ENCODE results near the gene SNAPC1. TPM values are rescaled to one million over a fixed set of nuclear protein-coding genes. Genes with fewer than 3 reads are reported as not detected.

The SNAPC1 gene
- total RNA-seq, 1 experiment from 2014 or later: 6.8 TPM

- peaks cover 36 to 89% (median 87%) of the 10 kb centered on the region in 3 experiments; a peak in 6 of 7 replicates for H3K36me3 Mint-ChIP-seq (ENCODE audit: insufficient read depth in 1 of 3, low read depth in 3 of 3)
- H3K9ac ChIP-seq (ENCODE audit: extremely low read depth, insufficient read length, low read length): no peak overlapping the region
- no peak overlapping the region for H4K8ac ChIP-seq (replicated peaks; ENCODE audit: insufficient read length, low read depth, low read length)
- no peak overlapping the region for H3K23ac ChIP-seq (ENCODE audit: insufficient read length, low read depth, low read length)
- H2BK15ac ChIP-seq (ENCODE audit: low read depth, low read length): no peak overlapping the region
- no peaks in the 10 kb centered on the region for H3K27me3 Mint-ChIP-seq (ENCODE audit: low read depth)
- no peaks in the 10 kb centered on the region for H3K9me3 Mint-ChIP-seq
- H3K79me1 ChIP-seq (ENCODE audit: insufficient read depth, low read depth, low read length, poor library complexity, severe bottlenecking): no peaks in the 10 kb centered on the region
- no peak overlapping the region for H4K91ac ChIP-seq (ENCODE audit: insufficient read length, low read depth, low read length)
- no CpG with 5 or more reads among the region's 1 CpG for WGBS (ENCODE audit: extremely low coverage, insufficient read length, low lambda C conversion rate)
- TF ChIP-seq CTCF (conservative IDR thresholded peaks at IDR 0.05): no peak
- H3K4ac ChIP-seq (ENCODE audit: low read depth, low read length): no peak overlapping the region
- no peak overlapping the region for H3K27ac Mint-ChIP-seq
- no peak overlapping the region for H4K5ac ChIP-seq (ENCODE audit: insufficient read length, low read depth, low read length)
- no peak for DNase-seq
- no peak overlapping the region for H3K4me2 ChIP-seq (ENCODE audit: insufficient read depth, insufficient read length, low read length)
- H3K9me3 ChIP-seq (ENCODE audit: control insufficient read depth, low read depth, low read length): no peaks in the 10 kb centered on the region
- H3K18ac ChIP-seq (ENCODE audit: insufficient read length, low read depth, low read length): no peak overlapping the region
- H3T11ph ChIP-seq (ENCODE audit: low read length): no peak overlapping the region
- no peak overlapping the region for H3K4me3 Mint-ChIP-seq
- no peaks in the 10 kb centered on the region for H4K20me1 ChIP-seq (ENCODE audit: control insufficient read depth, insufficient read depth, insufficient read length)
- no peak overlapping the region for H3K56ac ChIP-seq (ENCODE audit: insufficient read length, low read depth, low read length)
- no peaks in the 10 kb centered on the region for H3K4me1 Mint-ChIP-seq
- no peaks in the 10 kb centered on the region for H3K4me1 ChIP-seq (ENCODE audit: insufficient read depth, low read length)
- no peak overlapping the region for H2BK20ac ChIP-seq (ENCODE audit: low read depth, low read length, poor library complexity, severe bottlenecking)
- no peak overlapping the region for H3K14ac ChIP-seq (ENCODE audit: insufficient read depth, low read length)
- H3K27ac ChIP-seq (ENCODE audit: insufficient read length, low read depth, low read length): no peak overlapping the region
- H2AK5ac ChIP-seq (ENCODE audit: insufficient read length, low read length): no peak overlapping the region
- no peak overlapping the region for H2BK5ac ChIP-seq (ENCODE audit: insufficient read length, low read length)
- no peak overlapping the region for H2BK12ac ChIP-seq (ENCODE audit: insufficient read length, low read depth, low read length)
- H3K79me2 ChIP-seq (ENCODE audit: insufficient read depth, low read length): no peaks in the 10 kb centered on the region
- no peak overlapping the region for H2AFZ ChIP-seq (ENCODE audit: low read length)
- H2BK120ac ChIP-seq (ENCODE audit: low read depth, low read length, poor library complexity, severe bottlenecking): no peak overlapping the region
- H3K23me2 ChIP-seq (ENCODE audit: insufficient read length, low read depth, low read length, poor library complexity, severe bottlenecking): no peaks in the 10 kb centered on the region
- no peaks in the 10 kb centered on the region for H3K27me3 ChIP-seq (ENCODE audit: insufficient read depth, low read length)
Observed at GRCh38 chr14:61774861-61775260, 12.6 kb downstream of the SNAPC1 start.

Data from H9 (cell line).